Pulmonary artery endothelial cell (primary cell): ENCODE measurements around the gene CHRNA5. TPM values are rescaled to one million over a fixed set of nuclear protein-coding genes. Genes with fewer than 3 reads are reported as not detected.
A peak's percentile ranks its signal among the peaks of the same experiment; 100 is the strongest.
"Not testable (repeated sequence)": the region's sequence is repeated elsewhere in the genome, so short reads cannot be mapped to it uniquely, and the experiment has no call there.

ENCODE experiments used
- DNase-seq: peaks from one replicate; pipeline ENCODE4 v3.0.0-alpha.2; 2011; ENCODE audit warnings: low read depth, low spot score
- total RNA-seq: library from RNA; depleted of rRNA; stranded (reverse); fragments of >200 nt; gene quantifications from 2 replicates; pipeline ENCODE4 v1.2.3, GENCODE V29; 2014

The CHRNA5 gene
- total RNA-seq, 1 donor from 2014 or later: 6.2 TPM

DNA sequence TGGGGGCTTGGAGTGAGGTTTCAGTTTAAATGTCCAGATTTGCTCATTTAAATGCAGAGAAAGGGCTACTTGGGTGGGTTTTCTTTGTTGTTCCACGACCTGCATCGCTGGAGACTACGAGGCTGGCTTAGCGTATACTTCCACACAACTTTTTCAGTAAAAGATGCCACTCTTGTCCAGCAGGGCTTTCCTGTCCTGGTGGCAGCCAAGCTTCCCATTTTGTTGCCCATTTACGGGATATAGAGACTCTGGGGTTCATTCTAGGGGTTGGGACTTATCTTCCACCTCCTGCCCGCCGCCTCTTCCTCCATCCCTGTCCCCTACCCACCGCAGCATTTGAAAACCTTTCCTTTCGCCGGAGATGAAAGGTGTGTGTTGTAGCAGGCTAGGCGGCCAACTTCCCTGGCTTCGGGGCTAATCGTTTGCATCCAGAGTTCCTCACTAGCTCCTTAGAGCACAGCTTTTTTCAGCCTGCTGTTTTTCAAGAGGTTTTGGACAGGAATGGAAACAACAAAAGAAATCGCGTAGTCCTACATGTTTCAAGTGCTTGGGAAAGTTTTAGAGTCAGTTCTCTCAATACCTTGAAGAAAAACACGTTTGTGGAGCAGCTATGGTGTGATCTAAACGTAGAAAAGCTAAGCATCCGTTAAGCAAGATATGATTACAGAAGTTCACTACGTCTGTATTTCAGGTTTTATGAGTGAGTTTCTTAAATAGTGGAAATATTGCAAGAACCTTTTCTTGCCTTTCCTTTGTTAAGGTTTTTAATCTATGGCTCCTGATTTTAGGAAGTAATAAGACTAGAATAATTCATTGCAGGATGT lies 843 bp downstream of the CHRNA5 start:
- no peak for DNase-seq

- DNase-seq: no peak
These were observed 2.2 kb downstream of the CHRNA5 start for GRCh38 chr15:78567531-78567930.

DNA sequence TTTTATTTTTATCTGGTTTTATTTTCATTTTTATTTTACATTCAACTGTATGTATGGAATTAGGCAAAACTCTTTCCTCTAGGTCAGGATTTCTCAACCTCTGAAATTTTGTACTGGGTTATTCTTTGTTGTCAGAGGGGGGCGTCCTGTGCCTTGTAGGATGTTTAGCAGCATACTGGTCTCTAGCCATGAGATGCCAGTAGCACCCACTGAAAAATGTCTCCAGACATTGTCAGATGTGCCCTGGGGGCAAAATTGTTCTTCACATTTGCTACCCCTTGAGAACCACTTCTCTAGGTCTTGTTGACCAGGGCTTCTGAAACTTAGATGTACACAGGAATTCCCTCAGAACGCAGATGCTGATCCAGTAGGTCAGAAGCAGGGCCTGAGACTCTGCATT lies 5.4 kb downstream of the CHRNA5 start:
- no peak for DNase-seq

DNA sequence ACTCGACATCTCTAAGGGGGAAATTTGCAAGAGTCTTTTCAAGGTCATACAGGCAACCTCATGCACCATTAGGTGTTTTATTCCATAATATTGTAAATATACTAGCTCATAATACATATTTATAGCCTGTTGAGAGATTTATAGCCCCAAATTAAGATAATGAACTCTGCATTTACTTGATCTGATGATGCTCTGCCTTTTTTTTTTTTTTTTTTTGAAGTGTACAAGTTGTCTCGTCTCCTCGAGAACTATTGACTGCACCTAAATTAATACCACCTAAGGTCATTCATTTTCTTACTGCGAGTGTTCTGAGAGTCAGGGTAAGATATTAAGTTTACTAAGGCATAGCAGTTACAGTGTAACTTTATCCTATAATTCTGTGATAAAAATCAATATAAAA lies 6.1 kb downstream of the CHRNA5 start:
- DNase-seq: no peak

GRCh38 chr15:78573416-78573815 lies 8.1 kb downstream of the CHRNA5 start:
- no peak for DNase-seq

DNA sequence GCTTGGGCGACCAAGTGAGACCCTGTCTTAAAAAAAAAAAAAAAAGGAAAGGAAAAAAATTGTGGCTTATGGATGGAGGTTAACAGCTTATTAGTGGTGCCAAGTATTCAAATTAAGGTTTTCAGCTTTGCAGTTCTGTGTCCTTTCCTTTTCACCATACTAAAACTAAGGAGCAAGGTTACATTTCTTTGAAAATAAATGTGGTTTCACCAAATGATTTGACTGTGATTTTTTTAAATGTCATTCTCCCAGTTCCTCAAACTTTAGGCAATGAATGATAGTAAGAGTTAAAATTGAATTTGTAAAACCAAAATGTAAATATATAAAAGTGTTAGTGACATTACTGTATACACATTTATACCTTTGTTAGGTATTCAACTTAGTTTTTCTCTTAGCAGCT lies 9.6 kb downstream of the CHRNA5 start:
- no peak for DNase-seq

DNA sequence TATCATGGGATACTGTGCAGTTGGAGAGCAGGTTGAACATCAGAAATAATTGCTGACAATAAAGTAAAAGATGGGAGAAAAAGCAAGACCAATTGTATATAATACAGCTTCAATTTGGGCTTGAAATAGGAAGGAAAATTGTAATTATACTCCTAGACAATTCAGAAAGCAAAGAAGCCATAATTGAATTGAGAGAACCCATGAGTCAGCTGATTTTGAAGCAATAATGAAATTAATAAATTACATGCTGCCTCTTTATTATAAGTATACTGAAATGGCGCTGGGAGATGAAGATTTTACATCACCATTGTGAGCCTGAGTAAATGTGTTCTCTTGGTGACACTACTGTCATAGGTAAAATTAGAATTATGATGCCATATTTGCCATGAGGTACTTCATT lies 32.3 kb downstream of the CHRNA5 start:
- DNase-seq: no peak

GRCh38 chr15:78598348-78598747 lies 33.0 kb downstream of the CHRNA5 start:
- no peak for DNase-seq

DNA sequence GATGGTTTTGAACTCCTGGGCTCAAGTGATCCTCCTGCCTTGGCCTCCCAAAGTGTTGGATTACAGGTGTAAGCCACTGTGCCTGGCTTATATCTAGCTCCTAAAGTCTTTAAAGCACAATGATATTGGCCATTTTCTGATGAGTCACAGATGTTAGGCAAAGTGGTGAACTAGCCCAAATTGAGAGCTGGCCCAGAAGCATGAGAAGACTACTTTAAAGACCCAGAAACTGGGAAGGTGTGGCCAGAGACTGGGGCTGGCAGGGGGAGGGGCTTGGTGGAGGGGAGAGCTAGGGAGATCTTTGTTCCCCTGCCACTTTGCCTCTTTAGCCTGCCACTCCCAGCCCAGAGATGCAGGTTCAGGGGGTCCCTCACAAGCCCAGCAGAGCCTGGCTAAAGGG lies 33.9 kb downstream of the CHRNA5 start:
- DNase-seq: no peak

- no peak for DNase-seq
These were observed 38.1 kb downstream of the CHRNA5 start for GRCh38 chr15:78603467-78603866.

DNA sequence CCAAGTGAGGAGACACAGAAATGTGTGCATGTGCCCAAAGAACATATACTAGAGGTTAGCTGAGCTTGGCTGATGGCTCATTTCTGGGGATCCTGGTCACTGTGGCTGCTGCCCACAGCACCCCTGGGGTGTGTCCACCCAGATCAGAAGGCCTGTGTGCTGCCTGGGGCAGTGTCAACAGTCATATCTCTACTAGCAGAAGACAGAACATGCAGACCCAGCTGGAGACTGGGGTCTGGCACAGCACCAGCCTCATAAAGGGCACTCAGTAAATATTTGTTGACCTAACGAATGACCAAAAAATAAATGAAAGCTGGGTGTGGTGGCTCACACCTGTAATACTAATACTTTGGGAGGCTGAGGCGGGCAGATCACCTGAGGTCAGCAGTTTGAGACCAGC lies 39.1 kb downstream of the CHRNA5 start:
- no peak for DNase-seq

DNA sequence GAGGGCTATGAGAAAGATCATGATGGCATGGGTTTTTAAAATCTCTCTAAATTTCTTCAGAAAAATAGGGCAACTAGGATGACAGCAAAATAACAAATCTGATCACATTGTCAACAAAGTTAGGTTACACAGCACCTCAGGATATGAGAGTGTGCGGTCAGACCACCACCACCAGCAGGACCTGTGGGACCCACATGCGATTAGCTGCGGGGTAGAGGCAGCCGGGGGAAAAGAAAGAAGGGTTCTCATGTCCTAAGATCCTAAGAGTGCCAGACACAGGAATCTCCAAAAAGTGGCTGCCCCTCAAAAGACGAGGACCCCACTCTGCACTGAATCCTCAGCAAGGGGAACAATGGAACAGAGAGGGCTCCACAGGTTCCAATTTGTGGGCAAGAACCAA lies 39.9 kb downstream of the CHRNA5 start:
- no peak for DNase-seq

- DNase-seq: no peak
These were observed 40.4 kb downstream of the CHRNA5 start for GRCh38 chr15:78605680-78606079.

DNA sequence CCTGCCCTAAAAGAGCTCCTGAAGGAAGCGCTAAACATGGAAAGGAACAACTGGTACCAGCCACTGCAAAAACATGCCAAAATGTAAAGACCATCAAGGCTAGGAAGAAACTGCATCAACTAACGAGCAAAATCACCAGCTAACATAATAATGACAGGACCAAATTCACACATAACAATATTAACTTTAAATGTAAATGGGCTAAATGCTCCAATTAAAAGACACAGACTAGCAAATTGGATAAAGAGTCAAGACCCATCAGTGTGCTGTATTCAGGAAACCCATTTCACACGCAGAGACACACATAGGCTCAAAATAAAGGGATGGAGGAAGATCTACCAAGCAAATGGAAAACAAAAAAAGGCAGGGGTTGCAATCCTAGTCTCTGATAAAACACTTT lies 44.2 kb downstream of the CHRNA5 start:
- not testable (repeated sequence) for DNase-seq

DNA sequence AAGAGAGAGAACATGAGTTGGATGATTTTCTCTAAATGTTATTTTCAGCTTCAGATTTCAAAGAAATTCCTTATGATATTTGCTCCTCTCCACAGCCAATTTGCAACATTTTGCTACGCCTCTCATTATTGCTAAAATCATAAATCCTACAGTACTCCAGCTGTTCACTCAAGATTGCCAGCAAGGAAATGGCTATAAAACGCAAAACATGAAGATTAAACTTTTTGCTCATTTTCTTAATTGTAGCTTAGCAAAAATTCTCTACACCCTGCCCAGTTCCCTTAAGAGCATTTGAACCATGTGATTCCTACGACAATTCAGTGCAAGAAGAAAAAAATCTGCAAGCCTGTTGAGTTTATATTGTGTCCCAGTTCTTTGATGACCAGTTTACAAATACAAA lies 48.7 kb downstream of the CHRNA5 start:
- DNase-seq: no peak

DNA sequence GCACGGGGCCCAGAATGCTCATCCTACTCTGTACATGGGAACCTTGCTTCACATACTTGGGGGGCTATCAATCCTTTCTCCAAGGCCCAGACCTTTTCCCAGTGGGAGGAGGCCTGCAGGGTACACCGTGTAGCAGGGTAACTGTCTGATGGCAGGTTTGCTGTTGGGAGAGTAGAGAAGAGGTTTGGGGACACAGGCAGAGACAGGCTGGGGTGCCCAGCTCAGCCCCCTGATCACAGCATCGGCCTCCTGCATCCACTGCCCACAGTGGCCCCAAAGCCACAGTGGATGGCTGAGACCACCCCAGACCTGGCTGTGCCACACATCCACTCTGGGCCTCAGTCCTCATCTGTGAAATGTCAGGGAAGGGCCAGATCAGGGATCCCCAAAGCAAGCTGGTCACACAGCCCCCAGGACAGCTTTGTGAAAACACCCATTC lies 49.9 kb downstream of the CHRNA5 start:
- DNase-seq: no peak

GRCh38 chr15:78616506-78616905 lies 51.2 kb downstream of the CHRNA5 start:
- DNase-seq: no peak

DNA sequence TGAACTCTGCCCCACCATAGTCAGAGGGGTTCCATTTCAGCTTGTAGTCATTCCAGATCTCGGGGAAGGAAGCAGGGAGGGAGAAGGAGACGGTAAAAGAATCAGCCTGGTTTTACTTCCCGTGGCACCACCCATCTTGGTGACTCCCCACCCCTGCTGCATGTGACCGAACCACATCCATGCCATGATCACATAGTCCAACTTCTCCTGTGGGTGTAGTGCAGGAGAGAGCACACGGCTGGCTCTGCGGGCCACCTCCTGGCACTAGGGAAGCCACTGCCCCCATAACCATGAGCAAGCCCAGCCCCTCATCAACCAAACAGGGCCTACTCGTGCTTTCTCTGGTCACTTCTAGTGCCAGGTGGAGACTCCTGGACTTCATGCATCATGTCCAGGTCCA lies 51.8 kb downstream of the CHRNA5 start:
- DNase-seq: no peak

- no peak for DNase-seq
These were observed 52.2 kb downstream of the CHRNA5 start for GRCh38 chr15:78617516-78617915.

GRCh38 chr15:78618064-78618463 lies 52.7 kb downstream of the CHRNA5 start:
- no peak for DNase-seq

GRCh38 chr15:78618490-78618934 lies 53.2 kb downstream of the CHRNA5 start:
- DNase-seq: peak; percentile 36

GRCh38 chr15:78619022-78619950 lies 54.0 kb downstream of the CHRNA5 start:
- no peak for DNase-seq
